H1 (cell line): ENCODE data around the gene HTR6. TPM values are rescaled to one million over a fixed set of nuclear protein-coding genes. Genes with fewer than 3 reads are reported as not detected.

Source experiments
- BACH1 ChIP-seq: IDR thresholded peaks from 2 replicates; pipeline ENCODE4 v1.6.1; 2012; ENCODE audit warnings: low read length, improper control_type of control experiment
- CEBPB ChIP-seq: IDR thresholded peaks from 2 replicates; pipeline ENCODE4 v1.6.1; 2012; ENCODE audit warnings: low read depth, low read length
- CHD1 ChIP-seq: IDR thresholded peaks from 2 replicates; pipeline ENCODE4 v1.6.1; 2012; ENCODE audit warnings: low read depth, low read length, improper control_type of control experiment
- EP300 ChIP-seq, 2 experiments: IDR thresholded peaks; 1 replicate in 1 of 2; 2 replicates in 1 of 2; pipeline ENCODE4 v1.6.1; 2011 to 2012; ENCODE audit warnings: low read depth in 2 of 2, low read length in 2 of 2, mild to moderate bottlenecking in 2 of 2, borderline replicate concordance in 1 of 2, inconsistent platforms in 1 of 2, moderate library complexity in 1 of 2
- EZH2 ChIP-seq: fragments of 200-600 bp; sonication (generic); IDR thresholded peaks from 2 replicates; pipeline ENCODE4 v1.7.1; 2012; ENCODE audit warnings: low read depth, mild to moderate bottlenecking, moderate library complexity, low read length, inconsistent platforms; ENCODE audit not compliant: severe bottlenecking
- JUND ChIP-seq: IDR thresholded peaks from 2 replicates; pipeline ENCODE4 v1.6.1; 2011; ENCODE audit warnings: mild to moderate bottlenecking, improper control_type of control experiment, low read length
- KDM1A ChIP-seq: fragments of 200-600, 300-600 bp; sonication (generic); IDR thresholded peaks from 2 replicates; pipeline ENCODE4 v1.7.1; 2016; ENCODE audit warnings: mild to moderate bottlenecking, low read length, borderline replicate concordance
- MAFK ChIP-seq: IDR thresholded peaks from 2 replicates; pipeline ENCODE4 v1.6.1; 2012; ENCODE audit warnings: low read depth, mild to moderate bottlenecking, improper control_type of control experiment, low read length
- RNF2 ChIP-seq: fragments of 200-900, 300-1000 bp; sonication (generic); IDR thresholded peaks from 2 replicates; pipeline ENCODE4 v1.7.1; 2016; ENCODE audit warnings: borderline replicate concordance, low read depth, mild to moderate bottlenecking, antibody characterized with exemption, low read length; ENCODE audit not compliant: poor library complexity, severe bottlenecking; ENCODE audit errors: missing control alignments
- RXRA ChIP-seq: IDR thresholded peaks from 2 replicates; pipeline ENCODE4 v1.6.1; 2011; ENCODE audit warnings: low read depth, mild to moderate bottlenecking, low read length, moderate library complexity; ENCODE audit not compliant: insufficient read depth
- TEAD4 ChIP-seq: IDR thresholded peaks from 2 replicates; pipeline ENCODE4 v1.6.1; 2012; ENCODE audit warnings: low read depth, low read length, inconsistent platforms, mixed read lengths
- polyA plus RNA-seq, 7 experiments: library from polyadenylated mRNA; depleted of rRNA in 3 of 7; stranded (reverse) in 5 of 7; unstranded in 2 of 7; fragments of >200 nt in 5 of 7; fragments of 200-250 nt in 2 of 7; gene quantifications; 1 replicate in 5 of 7; 2 replicates in 1 of 7; 4 replicates in 1 of 7; pipeline versions ENCODE4 v1.2.1 to v1.2.3, GENCODE V29; 2011 to 2013; ENCODE audit warnings: missing spikeins in 2 of 7, mixed read lengths in 2 of 7
- total RNA-seq: library from RNA; stranded (reverse); fragmentation: NEBNext Ultra II Directional; extraction: Animal tissue kit (Norgen Biotek cat#: 25700); gene quantifications from 2 replicates; pipeline ENCODE4 v1.2.1, GENCODE V29; 2021

HTR6 gene
- total and polyA plus RNA-seq, 2 of the 8 experiments (the other 6 are each of a cell fraction or from before 2014, with no cell fraction given), result 0.76 to 0.95 TPM

- TF ChIP-seq EP300 (IDR thresholded peaks at IDR 0.05; ENCODE audit: borderline replicate concordance in 1 of 2, low read depth in 2 of 2, low read length in 2 of 2) (no peak), RNF2 (no peak), CEBPB (no peak), MAFK (peak; percentile 42; the same call in 1 of the 2 replicates), KDM1A (peak; percentile 79; the same call in 1 of the 2 replicates), CHD1 (no peak), JUND (no peak), BACH1 (peak; percentile 44; the same call in 1 of the 2 replicates), RXRA (no peak), EZH2 (no peak), TEAD4 (peak; percentile 97)
Measured at GRCh38 chr1:19704247-19705113, 39.8 kb downstream of the HTR6 start (continued).
